Fibroblast of skin of left biceps (primary cell): ENCODE data around the gene CALM1.
"Not testable (repeated sequence)": the region's sequence is repeated elsewhere in the genome, so short reads cannot be mapped to it uniquely, and the experiment has no call there.

Source experiments
- DNase-seq, 2 experiments: peaks; one replicate each; pipeline ENCODE4 v3.0.0-alpha.2; 2013; ENCODE audit warnings: low read depth in 2 of 2

CALM1 gene

DNA sequence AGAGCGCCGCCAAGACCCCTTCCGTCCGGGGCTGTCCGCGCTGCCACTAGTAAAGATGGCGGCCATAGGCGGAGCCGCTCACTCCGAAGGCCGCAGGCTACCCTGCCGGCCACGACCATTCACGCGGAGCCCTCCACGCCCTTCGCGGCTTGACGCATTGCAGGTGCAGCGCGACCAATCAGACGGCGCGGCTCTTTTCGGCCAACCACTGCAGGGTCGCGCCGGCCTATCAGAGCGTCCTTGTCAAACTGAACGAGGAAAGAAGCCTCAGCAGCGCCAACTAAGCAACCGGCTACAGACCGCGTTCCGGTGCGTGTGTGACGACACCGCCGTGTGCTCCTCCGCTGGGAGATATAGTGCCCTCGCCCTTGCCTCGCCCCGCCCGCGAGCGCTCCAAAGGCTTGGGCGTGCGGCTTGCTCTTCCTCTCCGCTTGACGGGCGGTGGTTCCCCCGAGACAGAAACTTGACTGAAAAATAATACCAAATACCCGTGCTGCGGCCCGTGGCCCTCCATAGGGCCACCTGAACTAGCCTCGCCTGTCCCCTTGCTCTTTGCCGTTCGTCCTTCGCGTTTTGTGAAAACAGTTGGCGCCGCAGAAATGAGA is 13.6 kb upstream of the CALM1 start:
- DNase-seq, result peak; percentile 99 to 100

DNA sequence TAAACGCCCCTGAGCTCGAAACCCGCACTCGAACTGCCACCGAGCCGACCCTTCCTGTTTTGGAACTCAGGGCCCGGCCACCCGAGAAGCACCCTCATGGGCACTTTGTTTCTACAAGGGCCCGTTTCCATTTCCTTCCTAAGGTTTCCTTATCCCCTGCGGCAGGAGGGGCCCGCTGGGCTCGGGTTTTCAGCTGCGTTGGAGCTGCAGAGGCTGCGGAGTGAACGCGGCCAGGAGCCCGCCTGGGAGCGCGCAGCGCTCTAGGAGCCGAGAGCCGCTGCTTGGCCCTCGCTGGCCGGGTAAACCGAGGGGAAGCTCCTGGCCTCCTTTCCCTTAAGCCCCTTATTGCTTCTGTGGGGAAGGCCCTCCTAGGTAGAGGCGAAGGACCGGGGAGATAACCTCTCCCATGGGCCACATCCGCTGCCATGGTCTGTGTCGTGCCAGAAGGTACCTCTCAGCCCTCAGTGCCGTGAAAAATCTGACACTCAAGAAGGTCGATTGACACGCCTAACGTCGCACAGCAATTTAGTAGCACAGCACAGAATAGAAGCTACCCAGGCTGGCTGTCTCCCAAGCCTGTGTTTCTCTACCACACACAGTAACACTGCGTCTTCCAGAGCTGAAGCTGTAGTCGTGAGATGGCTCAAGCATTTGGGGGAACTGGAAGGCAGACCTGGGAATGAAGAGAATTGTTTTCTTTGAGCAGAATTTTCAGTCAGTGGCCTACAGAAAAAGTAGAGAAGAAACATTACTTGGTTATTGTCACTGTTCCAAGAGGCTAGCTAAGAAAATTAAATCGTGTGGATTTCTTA is 12.9 kb upstream of the CALM1 start:
- DNase-seq, result no peak

DNA sequence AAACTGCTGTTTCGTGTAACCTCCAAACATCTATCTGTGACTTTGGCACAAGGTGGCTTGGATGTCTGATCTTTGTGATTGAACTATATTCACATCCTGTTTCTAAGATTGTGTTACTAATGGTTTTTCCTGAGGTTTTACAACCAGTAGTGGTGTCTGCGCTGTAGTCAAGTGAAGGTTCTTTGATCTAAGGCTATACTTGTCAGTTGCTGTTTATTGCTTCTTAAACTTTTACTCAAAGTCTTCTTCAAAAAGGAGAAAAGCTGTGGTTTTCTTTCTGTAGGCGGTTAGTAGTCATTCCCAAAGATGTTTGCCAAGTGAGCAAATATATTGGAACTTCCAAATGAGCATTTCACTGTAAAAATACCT is 12.3 kb upstream of the CALM1 start:
- DNase-seq, result no peak

DNA sequence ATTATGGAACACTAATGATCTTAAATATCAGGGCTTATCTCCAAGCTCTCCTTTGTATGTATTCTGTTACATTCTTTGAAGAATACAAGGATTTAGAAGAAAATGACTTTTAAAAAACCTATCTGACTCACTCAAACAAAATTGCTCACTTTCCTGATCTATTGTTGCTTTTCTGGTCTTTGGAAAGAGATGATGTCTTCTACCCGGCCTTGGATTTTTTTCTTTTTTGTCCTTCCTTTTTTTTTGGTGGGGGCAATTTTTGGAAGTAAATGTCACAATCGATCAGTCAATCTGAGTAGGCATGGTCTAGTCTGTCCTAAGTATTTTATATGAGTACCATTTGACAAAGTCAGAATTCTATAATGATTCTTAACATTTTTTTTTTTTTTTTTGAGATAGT is 10.5 kb upstream of the CALM1 start:
- DNase-seq, result no peak

DNA sequence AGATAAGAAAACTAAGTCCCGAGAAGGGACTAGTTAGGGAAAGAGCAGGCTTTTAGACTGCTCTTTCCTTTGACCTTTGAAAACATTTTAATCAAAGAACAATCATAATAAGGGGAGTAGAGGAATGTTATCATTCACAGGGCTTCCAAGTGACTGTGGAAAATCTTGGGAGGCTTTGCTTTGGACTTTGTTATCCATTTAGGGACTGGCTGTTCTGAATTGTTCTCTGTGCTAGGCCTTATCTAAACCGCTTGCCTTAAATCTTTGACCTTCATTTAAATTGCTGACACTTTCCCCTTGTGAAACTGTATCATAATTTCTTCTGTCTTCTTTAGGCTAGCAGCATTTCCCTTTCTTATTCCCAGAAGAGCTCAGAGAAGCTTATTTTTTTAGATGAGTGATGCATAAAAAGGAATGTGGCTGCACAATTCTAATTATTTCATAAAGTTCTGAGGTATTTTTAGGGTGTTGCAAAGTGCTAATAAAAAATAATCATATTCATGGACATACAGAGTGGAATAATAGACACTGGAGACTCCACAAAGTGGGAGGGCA is 9.5 kb upstream of the CALM1 start:
- DNase-seq, result no peak

DNA sequence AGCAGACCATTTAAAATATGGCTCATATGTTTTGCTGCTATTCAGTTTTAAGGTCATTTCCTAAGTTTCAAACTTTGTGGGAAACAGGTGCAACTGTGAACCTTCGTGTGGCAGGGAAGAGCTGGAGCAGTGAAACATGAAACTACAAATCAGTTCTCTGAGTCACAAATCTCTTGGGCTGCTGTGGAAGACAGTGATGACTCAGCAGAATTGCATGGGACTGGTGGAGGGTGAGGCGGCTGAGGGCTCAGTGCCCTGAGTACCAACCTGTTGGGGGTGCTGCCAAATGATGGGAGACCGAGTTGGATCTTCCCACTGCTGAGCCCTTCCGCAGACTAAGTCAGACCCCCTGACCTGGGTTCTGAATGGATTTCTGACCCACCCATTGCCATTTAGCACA is 8.4 kb upstream of the CALM1 start:
- no peak for DNase-seq

DNA sequence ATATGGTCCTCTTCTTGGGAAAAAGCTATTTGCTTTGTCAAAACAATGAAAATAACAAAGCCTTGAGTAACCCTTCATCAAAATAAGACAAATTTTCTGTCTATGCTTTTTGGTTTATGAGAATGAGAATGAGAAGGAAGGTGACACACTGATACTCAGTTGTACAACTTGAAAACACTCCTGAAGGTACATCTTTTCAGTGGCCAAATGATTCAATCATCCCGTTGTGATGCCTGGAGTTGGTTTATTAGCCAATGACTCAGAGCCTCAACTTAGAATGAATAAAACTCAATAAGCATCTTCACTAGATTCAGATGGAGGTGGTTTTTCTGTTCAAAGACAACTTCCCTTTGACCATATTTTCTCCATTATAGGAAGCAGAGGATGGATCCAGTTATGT is 7.8 kb upstream of the CALM1 start:
- no peak for DNase-seq

DNA sequence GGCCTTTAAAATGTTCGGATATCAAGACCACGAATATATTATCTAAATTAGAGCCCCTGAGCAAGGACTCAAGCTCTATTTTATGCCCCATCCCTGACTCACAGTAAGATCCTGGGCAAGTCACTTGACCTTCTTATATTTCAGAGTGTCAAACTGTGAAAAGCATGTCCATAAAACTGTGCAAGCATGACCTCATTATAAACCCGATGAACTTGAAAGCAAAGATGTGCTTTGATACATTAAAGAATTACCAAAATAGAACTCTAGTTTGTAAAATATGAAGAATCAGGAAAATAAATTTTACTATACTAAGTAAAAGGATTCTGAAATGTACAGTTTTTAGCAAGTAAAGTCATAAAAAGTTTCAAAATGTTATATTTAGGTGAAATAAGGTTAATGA is 2.9 kb upstream of the CALM1 start:
- no peak for DNase-seq

DNA sequence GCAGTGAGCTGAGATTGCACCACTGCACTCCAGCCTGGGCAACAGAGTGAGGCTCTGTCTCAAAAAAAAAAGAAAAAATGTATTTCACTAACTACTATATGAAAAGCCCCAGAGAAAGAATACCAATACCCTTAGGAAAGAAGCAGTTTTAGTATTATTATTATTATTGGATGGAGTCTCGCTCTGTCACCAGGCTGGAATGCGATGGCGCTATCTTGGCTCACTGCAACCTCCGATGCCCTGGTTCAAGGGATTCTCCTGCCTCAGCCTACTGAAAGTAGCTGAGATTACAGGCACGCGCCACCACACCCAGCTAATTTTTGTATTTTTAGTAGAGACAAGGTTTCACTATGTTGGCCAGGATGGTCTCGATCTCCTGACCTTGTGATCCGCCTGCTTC is 2.0 kb upstream of the CALM1 start:
- DNase-seq, result not testable (repeated sequence)

DNA sequence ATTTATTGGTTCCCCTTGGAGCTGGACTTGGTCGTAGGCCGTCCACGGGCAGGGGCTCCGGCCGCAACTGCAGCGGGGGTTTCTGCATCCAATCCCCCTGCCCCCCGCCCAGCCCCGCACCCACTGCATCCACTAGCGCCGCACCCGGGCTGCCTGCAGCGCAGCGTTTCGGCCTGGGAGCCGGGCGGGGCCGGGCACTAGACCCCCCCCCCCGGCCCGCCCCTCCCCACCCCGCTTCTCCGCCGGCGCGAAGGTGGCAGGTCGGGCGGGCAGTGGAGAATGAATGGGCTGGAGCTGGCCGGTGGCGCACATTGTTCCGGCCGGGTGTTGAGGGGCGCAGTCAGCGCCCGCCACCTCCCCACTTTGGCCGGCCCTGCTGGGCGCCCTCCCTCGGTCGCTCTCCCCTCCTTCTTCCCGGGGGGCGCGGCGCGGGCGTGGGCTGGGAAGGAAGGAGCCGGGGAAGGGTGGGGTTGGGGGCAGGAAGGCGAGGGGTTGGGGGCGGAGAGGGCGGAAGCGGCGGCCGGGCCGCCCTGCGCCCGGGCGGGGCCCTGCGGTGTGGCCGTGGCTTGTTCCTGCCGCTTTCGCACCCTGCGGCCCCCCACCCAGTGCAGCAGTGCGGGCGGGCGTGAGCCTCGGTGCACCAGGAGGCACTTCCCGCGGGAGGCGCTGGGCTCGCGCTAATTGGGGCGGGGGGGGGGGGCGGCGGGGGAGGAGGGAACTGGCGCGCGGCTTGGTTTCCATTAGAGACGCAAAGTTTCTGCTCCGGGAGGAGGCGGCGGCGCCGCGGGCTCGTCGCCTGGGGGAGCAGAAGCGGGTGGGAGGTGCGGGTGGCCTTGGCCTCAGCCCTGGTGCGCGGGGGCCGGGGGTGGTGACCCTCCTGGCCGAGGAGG is 841 bp downstream of the CALM1 start:
- DNase-seq, result no peak

DNA sequence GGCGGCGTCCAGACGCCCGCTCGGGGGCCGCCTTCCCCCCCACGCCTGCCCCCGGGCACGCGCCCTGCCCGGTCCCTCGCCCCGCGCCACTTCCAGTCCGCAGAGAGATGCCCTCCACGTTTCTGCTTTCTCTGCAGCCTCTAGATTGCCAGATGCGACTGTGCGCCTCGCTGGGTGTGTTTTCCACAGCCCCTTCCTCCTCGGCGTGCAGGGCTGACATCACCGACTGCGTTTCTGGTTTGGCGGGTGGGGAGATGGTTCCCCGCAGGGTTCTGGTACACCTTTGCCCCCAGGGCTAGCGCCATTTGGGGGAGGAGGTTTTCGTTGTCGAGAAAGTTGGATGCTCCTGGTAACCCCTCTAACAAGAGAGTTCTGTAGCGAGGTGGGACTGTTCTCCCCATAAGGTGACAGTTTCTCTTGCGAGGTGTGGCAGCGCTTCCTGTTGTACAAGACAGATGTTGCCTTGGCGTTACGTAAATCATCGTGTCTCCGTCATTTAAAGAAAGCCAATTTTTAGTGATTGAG is 1.5 kb downstream of the CALM1 start:
- DNase-seq, result no peak

DNA sequence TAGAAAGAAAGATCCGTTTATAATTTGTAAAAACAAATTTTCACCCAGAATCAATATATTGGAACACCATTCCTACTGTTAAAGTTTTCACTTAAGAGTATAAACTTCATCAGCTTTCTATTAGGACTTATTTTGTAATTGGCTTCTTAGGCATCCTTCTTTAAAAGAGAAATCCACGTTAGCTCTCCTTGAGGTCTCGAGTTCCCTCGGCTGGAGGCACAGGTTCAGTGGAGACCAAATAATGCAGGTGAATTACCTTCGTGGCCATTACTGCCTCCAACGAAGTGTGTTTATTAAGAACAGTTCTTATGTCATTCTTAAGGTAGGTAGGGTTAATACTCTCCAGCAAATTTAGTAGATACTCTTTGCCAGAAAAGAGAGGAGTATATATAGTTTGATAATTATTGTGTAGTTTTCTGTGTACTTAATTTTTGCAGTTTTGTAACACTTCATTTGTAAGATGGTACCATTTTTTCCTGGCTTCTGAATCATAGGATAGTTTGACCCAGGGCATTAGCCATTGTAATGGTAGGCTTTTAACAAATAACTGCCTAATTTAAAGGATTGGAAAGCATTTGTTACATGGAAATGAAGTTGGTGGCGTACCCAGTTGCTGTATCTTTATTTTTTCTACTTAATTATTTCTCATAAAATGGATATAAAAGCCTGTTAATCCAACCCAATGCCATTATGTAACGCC is 2.2 kb downstream of the CALM1 start:
- DNase-seq, result no peak

DNA sequence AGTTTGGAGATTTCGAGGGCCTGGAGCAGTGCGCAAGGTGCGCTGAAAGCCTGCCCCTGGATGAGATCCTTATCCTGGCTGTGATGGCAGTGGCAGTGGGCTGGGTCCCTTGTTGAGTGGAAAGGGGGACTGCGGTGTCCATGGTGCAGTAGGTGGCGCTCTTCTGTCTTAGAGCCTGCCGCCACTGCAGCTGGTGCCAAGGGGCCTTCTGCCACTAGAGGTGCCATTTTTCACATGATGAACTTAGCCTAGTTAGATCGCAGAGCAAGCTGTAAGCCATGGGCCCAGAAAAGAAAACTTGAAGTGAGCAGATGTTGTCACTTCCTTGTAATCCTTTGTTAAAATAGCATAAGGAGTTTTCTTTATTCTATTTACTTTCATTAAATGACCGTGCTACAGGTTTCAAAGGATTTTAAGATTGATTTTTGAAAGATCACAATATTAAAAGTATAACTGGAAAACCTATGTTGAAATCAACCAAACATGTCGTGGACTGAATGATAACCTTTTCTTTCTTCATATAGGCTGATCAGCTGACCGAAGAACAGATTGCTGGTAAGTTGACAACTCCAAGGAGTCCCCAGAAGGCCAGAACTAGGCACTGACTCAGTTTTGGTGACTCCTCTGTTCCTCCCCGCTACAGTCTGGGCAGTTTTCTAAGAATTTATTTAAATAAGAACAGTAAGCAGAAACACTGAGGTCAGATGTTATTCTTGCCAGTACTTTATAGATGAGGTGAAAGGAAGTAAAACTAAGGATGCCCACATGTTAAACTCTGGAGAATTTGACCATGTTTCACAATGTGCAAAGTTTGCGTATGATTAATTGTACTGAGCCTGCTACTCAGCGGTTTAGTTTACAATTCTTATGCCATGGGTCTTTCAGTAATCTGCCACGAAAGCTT is 3.0 kb downstream of the CALM1 start:
- peak; percentile 62 to 63 for DNase-seq

DNA sequence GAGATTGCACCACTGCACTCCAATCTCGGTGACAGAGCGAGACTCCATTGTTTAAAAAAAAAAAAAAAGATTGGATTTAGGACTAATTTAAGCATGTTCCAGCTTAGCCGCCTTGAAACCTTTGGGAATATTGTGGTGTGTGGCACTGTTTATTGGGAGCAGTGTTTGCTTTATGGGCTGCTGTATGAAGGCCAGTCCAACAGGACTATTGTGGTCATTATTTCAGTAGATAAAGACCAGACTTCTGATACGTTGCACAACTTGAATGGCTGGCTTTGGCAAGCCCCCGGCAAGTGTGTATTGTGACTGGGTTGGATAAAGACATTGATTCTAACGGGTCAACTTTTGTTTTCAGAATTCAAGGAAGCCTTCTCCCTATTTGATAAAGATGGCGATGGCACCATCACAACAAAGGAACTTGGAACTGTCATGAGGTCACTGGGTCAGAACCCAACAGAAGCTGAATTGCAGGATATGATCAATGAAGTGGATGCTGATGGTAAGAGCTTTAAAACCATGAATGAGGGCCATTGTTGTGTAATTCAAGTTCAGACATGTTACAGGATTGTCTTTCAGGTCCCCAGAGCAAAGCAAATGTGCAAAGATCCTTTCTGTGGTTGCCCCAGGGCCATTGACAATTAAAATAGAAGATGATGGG is 4.2 kb downstream of the CALM1 start:
- DNase-seq, result no peak

DNA sequence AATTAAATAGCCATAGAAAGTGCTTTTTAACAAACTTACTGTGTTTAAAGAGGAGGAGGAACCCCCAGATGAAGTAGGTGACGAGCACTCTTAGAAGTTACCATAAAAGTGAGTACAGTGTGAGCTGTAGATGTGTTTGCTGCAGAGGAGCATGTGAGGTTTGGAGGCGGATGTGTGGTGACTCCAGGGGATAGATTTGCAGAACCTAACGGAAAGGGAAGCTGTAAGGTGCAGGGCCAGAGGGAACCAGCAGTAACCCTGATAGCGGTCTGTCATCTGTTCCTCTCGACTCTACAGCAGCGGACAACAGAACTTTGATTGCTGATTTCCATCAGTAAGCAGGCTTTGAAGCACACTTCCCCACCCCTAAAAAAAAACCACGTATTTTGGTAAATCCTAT is 5.2 kb downstream of the CALM1 start:
- no peak for DNase-seq

DNA sequence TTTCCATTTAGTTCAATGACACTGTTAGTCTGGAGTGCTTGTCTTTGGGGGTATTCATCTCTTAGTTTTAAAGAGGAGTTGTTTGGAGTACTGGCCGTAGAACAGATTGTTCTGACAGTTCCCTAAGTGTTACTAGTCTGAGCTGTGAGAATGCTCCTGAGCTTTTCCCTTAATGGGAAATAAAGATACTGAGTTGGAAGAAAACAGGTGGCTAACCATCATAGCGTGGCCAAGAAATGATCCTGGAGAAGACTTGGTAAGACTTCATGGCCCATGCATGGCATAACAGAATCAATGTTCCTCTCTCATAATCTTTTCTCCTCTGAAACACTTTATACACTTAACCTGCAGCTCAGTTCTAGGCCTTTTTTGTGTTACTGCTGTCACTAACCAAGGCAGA is 6.2 kb downstream of the CALM1 start:
- no peak for DNase-seq

DNA sequence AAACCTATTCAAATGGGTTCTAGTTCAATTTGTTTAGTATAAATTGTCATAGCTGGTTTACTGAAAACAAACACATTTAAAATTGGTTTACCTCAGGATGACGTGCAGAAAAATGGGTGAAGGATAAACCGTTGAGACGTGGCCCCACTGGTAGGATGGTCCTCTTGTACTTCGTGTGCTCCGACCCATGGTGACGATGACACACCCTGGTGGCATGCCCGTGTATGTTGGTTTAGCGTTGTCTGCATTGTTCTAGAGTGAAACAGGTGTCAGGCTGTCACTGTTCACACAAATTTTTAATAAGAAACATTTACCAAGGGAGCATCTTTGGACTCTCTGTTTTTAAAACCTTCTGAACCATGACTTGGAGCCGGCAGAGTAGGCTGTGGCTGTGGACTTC is 8.3 kb downstream of the CALM1 start:
- DNase-seq, result no peak

DNA sequence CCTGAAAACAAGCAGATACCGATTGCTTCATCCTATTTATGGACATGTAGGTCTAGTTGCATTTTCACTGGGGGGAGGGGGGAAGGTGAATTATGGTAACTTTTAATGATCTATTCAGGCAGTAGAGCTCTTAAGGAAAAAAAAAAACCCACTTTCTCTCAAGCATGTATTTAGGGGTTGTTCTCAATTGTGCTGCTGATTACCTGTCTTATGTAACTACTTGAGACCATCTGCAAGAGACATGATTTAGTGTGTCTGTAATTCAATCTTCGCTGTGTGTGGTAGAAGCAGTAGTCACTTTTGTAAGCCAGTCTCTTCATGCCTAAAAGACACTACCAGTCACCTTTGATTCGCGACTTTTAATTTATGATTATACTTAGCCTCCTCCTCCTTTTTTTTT is 8.9 kb downstream of the CALM1 start:
- DNase-seq, result no peak

DNA sequence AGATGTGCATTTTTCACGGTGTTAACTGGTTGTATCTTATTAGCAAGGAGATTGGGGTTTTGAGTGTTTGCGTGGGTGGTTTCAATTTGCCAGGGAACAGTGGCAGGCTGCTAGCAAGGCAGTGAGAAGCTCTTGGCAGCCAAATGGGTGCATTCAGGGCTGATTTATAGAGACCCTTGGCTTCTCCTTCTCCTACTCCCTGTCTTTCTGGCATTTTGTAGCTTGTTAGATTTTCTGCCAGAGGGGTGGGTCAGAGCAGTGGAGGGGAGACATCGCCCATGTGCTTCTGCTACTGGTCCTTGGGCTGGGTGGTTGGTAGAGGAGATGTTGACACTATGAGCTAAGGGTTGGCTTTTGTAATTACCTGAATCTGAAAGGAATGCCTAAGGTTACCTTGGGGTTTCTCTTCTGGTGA is 9.6 kb downstream of the CALM1 start:
- no peak for DNase-seq

DNA sequence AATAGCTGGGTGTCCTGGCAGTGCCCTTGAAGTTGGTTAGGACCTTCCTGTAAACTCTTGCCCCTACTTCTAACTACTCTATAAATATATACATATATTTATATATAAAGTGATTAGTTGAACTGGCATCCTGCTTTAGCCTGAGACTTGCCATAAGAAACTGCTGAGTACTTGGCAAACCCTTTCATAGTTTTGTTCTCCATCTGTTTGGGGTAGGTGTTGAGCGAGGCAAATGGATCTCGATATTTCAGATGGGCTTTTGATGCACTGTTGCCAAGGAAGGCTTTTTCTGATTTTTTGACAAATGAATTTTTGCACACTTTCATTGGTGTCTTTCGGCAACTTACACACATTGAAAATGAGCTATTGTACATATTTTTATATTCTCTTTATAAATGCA is 10.4 kb downstream of the CALM1 start:
- DNase-seq, result no peak
